ENCODE measurements around the gene SH3RF3.
"Not testable (repeated sequence)": the region's sequence is repeated elsewhere in the genome, so short reads cannot be mapped to it uniquely, and the experiment has no call there.

The SH3RF3 gene

GRCh38 chr2:109531896-109532727 is 403.1 kb downstream of the SH3RF3 start:
- H3K4me3 ChIP-seq (ENCODE audit: low read depth, low read length) = no peak overlapping the region
- DNase-seq (ENCODE audit: low read depth) = no peak
- no peak for TF ChIP-seq CTCF (IDR thresholded peaks at IDR 0.05; ENCODE audit: insufficient read depth, low read depth, low read length, missing control alignments)

- no peak for TF ChIP-seq CTCF (IDR thresholded peaks at IDR 0.05; ENCODE audit: insufficient read depth, low read depth, low read length, missing control alignments)
- no peak overlapping the region for H3K4me3 ChIP-seq (ENCODE audit: low read depth, low read length)
- DNase-seq (ENCODE audit: low read depth) = no peak
Measured at GRCh38 chr2:109532728-109533076, 403.7 kb downstream of the SH3RF3 start.

- H3K4me3 ChIP-seq (ENCODE audit: low read depth, low read length) = no peak overlapping the region
- TF ChIP-seq CTCF (IDR thresholded peaks at IDR 0.05; ENCODE audit: insufficient read depth, low read depth, low read length, missing control alignments) = no peak
- DNase-seq (ENCODE audit: low read depth) = no peak
Measured at GRCh38 chr2:109533823-109534222, 404.8 kb downstream of the SH3RF3 start.

GRCh38 chr2:109535217-109535946 is 406.4 kb downstream of the SH3RF3 start:
- no peak for DNase-seq (ENCODE audit: low read depth)
- TF ChIP-seq CTCF (IDR thresholded peaks at IDR 0.05; ENCODE audit: insufficient read depth, low read depth, low read length, missing control alignments) = no peak
- H3K4me3 ChIP-seq (ENCODE audit: low read depth, low read length) = no peak overlapping the region

GRCh38 chr2:109536556-109536955 is 407.6 kb downstream of the SH3RF3 start:
- H3K4me3 ChIP-seq (ENCODE audit: low read depth, low read length); DNase-seq (ENCODE audit: low read depth): not testable (repeated sequence)

GRCh38 chr2:109537565-109538222 is 408.7 kb downstream of the SH3RF3 start:
- no peak for TF ChIP-seq CTCF (IDR thresholded peaks at IDR 0.05; ENCODE audit: insufficient read depth, low read depth, low read length, missing control alignments)
- DNase-seq (ENCODE audit: low read depth) = no peak

GRCh38 chr2:109538546-109538945 is 409.5 kb downstream of the SH3RF3 start:
- no peak for DNase-seq (ENCODE audit: low read depth)
- TF ChIP-seq CTCF (IDR thresholded peaks at IDR 0.05; ENCODE audit: insufficient read depth, low read depth, low read length, missing control alignments) = no peak
- H3K4me3 ChIP-seq (ENCODE audit: low read depth, low read length) = no peak overlapping the region

More at GRCh38 chr2:109537565-109538222, 408.7 kb downstream of the SH3RF3 start:
- H3K4me3 ChIP-seq (ENCODE audit: low read depth, low read length) = no peak overlapping the region
